Measurements from ENCODE around the gene ZNF385A. TPM values are rescaled to one million over a fixed set of nuclear protein-coding genes. Genes with fewer than 3 reads are reported as not detected.
"Not testable (repeated sequence)": the region's sequence is repeated elsewhere in the genome, so short reads cannot be mapped to it uniquely, and the experiment has no call there.

The ZNF385A gene
- polyA plus RNA-seq, 1 donor = 4.7 TPM

GRCh38 chr12:54337854-54338650 lies 46.5 kb downstream of the ZNF385A start:
- H3K4me1 ChIP-seq (ENCODE audit: control insufficient read depth, insufficient read depth, low read length) = peaks cover 20% of the 10 kb centered on the region
- no peaks in the 10 kb centered on the region for H3K9me3 ChIP-seq (ENCODE audit: control insufficient read depth, low read depth, low read length)

GRCh38 chr12:54337280-54337842 lies 47.2 kb downstream of the ZNF385A start:
- Histone ChIP-seq H3K27me3 (ENCODE audit: control insufficient read depth, insufficient read depth, low read length) (no peaks in the 10 kb centered on the region), H3K9me3 (ENCODE audit: control insufficient read depth, low read depth, low read length) (no peaks in the 10 kb centered on the region), H3K27ac (ENCODE audit: low read length) (peak overlapping the region; percentile 44), H3K4me3 (ENCODE audit: low read length) (no peak overlapping the region), H3K36me3 (ENCODE audit: control insufficient read depth, insufficient read depth, low read length) (peaks cover 24% of the 10 kb centered on the region), H3K4me1 (ENCODE audit: control insufficient read depth, insufficient read depth, low read length) (peaks cover 20% of the 10 kb centered on the region)
- DNase-seq = peak in 1 of 2 donors; percentile 50
- WGBS (ENCODE audit: insufficient coverage, low lambda C conversion rate) = no CpG with 5 or more reads among the region's 3 CpGs

More at GRCh38 chr12:54337854-54338650, 46.5 kb downstream of the ZNF385A start:
- H3K27me3 ChIP-seq (ENCODE audit: control insufficient read depth, insufficient read depth, low read length) = no peaks in the 10 kb centered on the region
- H3K36me3 ChIP-seq (ENCODE audit: control insufficient read depth, insufficient read depth, low read length) = peaks cover 31% of the 10 kb centered on the region
- H3K27ac ChIP-seq (ENCODE audit: low read length) = peak overlapping the region; percentile 44
- no peak overlapping the region for H3K4me3 ChIP-seq (ENCODE audit: low read length)
- DNase-seq = no peak
- 100% methylated on average over 1 of the region's 3 CpGs for WGBS (ENCODE audit: insufficient coverage, low lambda C conversion rate)

- DNase-seq = no peak
- Histone ChIP-seq H3K27ac (ENCODE audit: low read length) (no peak overlapping the region), H3K36me3 (ENCODE audit: control insufficient read depth, insufficient read depth, low read length) (peaks cover 18% of the 10 kb centered on the region), H3K9me3 (ENCODE audit: control insufficient read depth, low read depth, low read length) (no peaks in the 10 kb centered on the region), H3K4me3 (ENCODE audit: low read length) (no peak overlapping the region), H3K27me3 (ENCODE audit: control insufficient read depth, insufficient read depth, low read length) (no peaks in the 10 kb centered on the region), H3K4me1 (ENCODE audit: control insufficient read depth, insufficient read depth, low read length) (peaks cover 32% of the 10 kb centered on the region)
- no CpG with 5 or more reads among the region's 4 CpGs for WGBS (ENCODE audit: insufficient coverage, low lambda C conversion rate)
These were observed 51.0 kb downstream of the ZNF385A start for GRCh38 chr12:54333420-54334034.

DNA sequence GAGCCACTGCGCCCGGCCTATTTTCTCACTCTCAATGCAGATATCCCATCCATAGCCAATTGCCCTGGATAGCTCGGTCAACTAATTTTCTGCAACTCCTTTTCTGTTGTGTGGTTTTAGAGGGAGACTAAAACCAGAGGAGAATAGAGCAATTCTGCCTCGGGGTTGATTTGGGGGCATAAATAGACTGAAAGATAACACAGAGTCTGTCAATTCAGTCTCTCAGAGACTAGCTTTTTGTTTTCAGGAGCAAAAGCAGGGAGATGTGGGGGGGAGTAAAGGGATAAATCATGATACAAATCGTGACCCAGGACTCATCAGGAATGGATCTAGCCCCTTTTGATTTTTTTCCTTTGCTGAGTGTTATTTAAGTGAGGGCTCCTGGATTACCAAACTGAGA lies 53.1 kb downstream of the ZNF385A start:
- WGBS (ENCODE audit: insufficient coverage, low lambda C conversion rate) = 80% methylated on average over 1 of the region's 5 CpGs
- H3K4me1 ChIP-seq (ENCODE audit: control insufficient read depth, insufficient read depth, low read length) = peaks cover 21% of the 10 kb centered on the region
- no peak for DNase-seq
- H3K4me3 ChIP-seq (ENCODE audit: low read length) = no peak overlapping the region
- peaks cover 18% of the 10 kb centered on the region for H3K36me3 ChIP-seq (ENCODE audit: control insufficient read depth, insufficient read depth, low read length)
- no peaks in the 10 kb centered on the region for H3K27me3 ChIP-seq (ENCODE audit: control insufficient read depth, insufficient read depth, low read length)
- H3K27ac ChIP-seq (ENCODE audit: low read length) = no peak overlapping the region
- no peaks in the 10 kb centered on the region for H3K9me3 ChIP-seq (ENCODE audit: control insufficient read depth, low read depth, low read length)

DNA sequence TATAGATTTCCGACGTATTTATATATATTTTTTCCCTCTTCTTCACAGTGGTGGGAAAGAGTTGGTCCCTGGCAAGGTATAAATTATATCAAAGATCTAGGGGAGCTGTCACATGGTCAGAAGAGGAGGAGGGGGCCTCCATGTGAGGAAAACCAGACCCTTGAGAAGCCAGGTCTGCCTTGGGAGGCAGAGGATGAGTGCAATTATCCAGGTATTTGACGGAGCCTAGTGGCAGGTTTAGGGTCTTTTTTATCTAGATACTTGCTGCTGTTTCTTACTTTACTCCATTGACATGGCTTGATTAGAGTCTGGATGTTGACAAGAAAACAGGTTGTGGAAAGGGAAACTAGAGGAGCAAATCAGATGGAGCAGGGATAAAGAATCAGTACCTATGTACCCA lies 54.1 kb downstream of the ZNF385A start:
- Histone ChIP-seq H3K27ac (ENCODE audit: low read length) (no peak overlapping the region), H3K27me3 (ENCODE audit: control insufficient read depth, insufficient read depth, low read length) (no peaks in the 10 kb centered on the region), H3K9me3 (ENCODE audit: control insufficient read depth, low read depth, low read length) (no peaks in the 10 kb centered on the region), H3K4me1 (ENCODE audit: control insufficient read depth, insufficient read depth, low read length) (peaks cover 25% of the 10 kb centered on the region), H3K4me3 (ENCODE audit: low read length) (no peak overlapping the region), H3K36me3 (ENCODE audit: control insufficient read depth, insufficient read depth, low read length) (peaks cover 18% of the 10 kb centered on the region)
- no peak for DNase-seq
- WGBS (ENCODE audit: insufficient coverage, low lambda C conversion rate) = no CpG with 5 or more reads among the region's 3 CpGs

DNA sequence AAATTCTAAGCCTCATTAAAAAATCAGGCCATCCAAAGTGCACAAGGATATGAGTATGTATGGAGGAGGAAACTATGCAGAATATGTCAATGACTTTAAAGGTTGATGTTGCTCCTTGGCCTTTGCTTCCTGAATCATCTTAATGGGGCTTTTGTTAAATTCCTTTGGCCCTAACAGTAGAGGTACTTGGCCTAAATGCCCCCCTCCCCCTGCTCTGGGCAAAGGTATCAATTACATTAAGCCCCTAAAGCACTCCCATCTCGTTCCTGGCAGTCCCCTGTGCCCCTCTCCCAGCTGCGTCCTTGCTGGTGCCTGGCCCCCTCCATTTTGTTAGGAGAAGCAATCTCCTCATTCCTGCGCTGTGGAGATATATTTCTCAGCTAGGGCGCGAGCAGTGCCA lies 54.8 kb downstream of the ZNF385A start:
- Histone ChIP-seq H3K9me3 (ENCODE audit: control insufficient read depth, low read depth, low read length) (no peaks in the 10 kb centered on the region), H3K4me1 (ENCODE audit: control insufficient read depth, insufficient read depth, low read length) (peaks cover 25% of the 10 kb centered on the region), H3K27me3 (ENCODE audit: control insufficient read depth, insufficient read depth, low read length) (no peaks in the 10 kb centered on the region), H3K36me3 (ENCODE audit: control insufficient read depth, insufficient read depth, low read length) (peaks cover 18% of the 10 kb centered on the region), H3K27ac (ENCODE audit: low read length) (peak overlapping the region; percentile 41), H3K4me3 (ENCODE audit: low read length) (no peak overlapping the region)
- DNase-seq = no peak
- WGBS (ENCODE audit: insufficient coverage, low lambda C conversion rate) = no CpG with 5 or more reads among the region's 5 CpGs

GRCh38 chr12:54328595-54329337 lies 55.8 kb downstream of the ZNF385A start:
- no CpG with 5 or more reads among the region's 6 CpGs for WGBS (ENCODE audit: insufficient coverage, low lambda C conversion rate)
- Histone ChIP-seq H3K36me3 (ENCODE audit: control insufficient read depth, insufficient read depth, low read length) (peaks cover 18% of the 10 kb centered on the region), H3K27ac (ENCODE audit: low read length) (peak overlapping the region; percentile 41), H3K4me3 (ENCODE audit: low read length) (no peak overlapping the region), H3K9me3 (ENCODE audit: control insufficient read depth, low read depth, low read length) (no peaks in the 10 kb centered on the region), H3K4me1 (ENCODE audit: control insufficient read depth, insufficient read depth, low read length) (peaks cover 28% of the 10 kb centered on the region), H3K27me3 (ENCODE audit: control insufficient read depth, insufficient read depth, low read length) (no peaks in the 10 kb centered on the region)
- DNase-seq = peak in 1 of 2 donors; percentile 54

- peaks cover 25% of the 10 kb centered on the region for H3K4me1 ChIP-seq (ENCODE audit: control insufficient read depth, insufficient read depth, low read length)
- H3K9me3 ChIP-seq (ENCODE audit: control insufficient read depth, low read depth, low read length); DNase-seq; H3K27me3 ChIP-seq (ENCODE audit: control insufficient read depth, insufficient read depth, low read length): not testable (repeated sequence)
- WGBS (ENCODE audit: insufficient coverage, low lambda C conversion rate) = 0% methylated on average over 2 of the region's 22 CpGs
- H3K36me3 ChIP-seq (ENCODE audit: control insufficient read depth, insufficient read depth, low read length) = peaks cover 10% of the 10 kb centered on the region
- H3K4me3 ChIP-seq (ENCODE audit: low read length) = peak overlapping the region; percentile 87
- peak overlapping the region; percentile 92 for H3K27ac ChIP-seq (ENCODE audit: low read length)
These were observed 59.0 kb downstream of the ZNF385A start for GRCh38 chr12:54325442-54326109.

DNA sequence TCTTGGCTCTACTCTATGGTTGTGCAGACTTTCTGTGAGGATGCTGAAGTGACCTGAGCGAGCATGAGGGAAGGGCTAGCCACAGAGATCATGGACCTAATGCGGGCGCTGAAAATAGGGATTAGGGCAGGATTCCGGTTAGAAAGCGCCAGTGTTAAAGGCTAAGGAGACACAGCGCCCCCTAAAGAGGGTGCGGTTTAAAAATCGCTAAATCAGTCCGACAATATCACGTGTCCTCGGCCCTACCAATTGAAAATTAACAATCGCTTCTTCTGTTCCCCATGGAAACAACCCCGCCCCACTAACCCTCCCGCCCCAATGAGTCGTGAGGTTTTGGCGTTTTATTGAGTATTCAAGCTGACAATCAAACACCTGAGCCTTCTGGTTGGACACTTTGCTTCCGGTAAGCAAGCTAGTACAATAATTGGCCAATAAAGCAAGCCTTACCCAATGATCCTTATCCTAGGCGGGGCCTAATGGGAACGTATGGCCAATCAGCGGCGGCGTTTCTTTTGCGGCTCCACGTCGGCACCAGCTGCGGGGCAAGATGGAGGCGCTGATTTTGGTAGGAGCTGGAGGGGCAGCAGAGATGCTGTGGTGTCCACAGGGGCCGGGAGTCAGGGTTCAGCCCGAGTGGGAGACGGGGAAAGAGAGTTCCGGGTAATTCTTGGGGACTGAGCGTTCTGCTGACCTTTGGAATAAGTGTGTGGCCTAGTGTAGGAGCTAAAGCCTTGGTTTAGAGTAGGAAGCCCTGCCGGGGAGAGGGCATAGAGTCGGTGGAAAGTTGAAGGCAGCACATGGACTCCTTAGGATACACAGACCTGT lies 59.7 kb downstream of the ZNF385A start, which contains the start of gene COPZ1:
TSS of gene COPZ1 (plus strand) at position 515 of the 825 bp plus-strand sequence. CDS start at position 548, 33 bp downstream.
- DNase-seq = peak; percentile 97 to 99
- WGBS (ENCODE audit: insufficient coverage, low lambda C conversion rate) = 0% methylated on average over 1 of the region's 34 CpGs
- H3K27me3 ChIP-seq (ENCODE audit: control insufficient read depth, insufficient read depth, low read length) = no peaks in the 10 kb centered on the region
- peak within 1 kb of the TSS; percentile 92 for H3K27ac ChIP-seq (ENCODE audit: low read length)
- H3K36me3 ChIP-seq (ENCODE audit: control insufficient read depth, insufficient read depth, low read length) = peaks cover 6% of the 10 kb centered on the region
- peak within 1 kb of the TSS; percentile 87 for H3K4me3 ChIP-seq (ENCODE audit: low read length)
- H3K4me1 ChIP-seq (ENCODE audit: control insufficient read depth, insufficient read depth, low read length) = peaks cover 21% of the 10 kb centered on the region
- H3K9me3 ChIP-seq (ENCODE audit: control insufficient read depth, low read depth, low read length) = no peaks in the 10 kb centered on the region
